Measurements from ENCODE around the gene SLC9A9.
A peak's percentile ranks its signal among the peaks of the same experiment; 100 is the strongest.
"Not testable (repeated sequence)": the region's sequence is repeated elsewhere in the genome, so short reads cannot be mapped to it uniquely, and the experiment has no call there.

Gene SLC9A9

GRCh38 chr3:143301031-143301901 lies 547.0 kb downstream of the SLC9A9 start:
- DNase-seq = no peak

GRCh38 chr3:143298886-143299535 lies 549.3 kb downstream of the SLC9A9 start:
- DNase-seq = no peak

- no peak for DNase-seq
Observed at GRCh38 chr3:143298380-143298779, 549.9 kb downstream of the SLC9A9 start.

GRCh38 chr3:143295201-143296080 lies 552.8 kb downstream of the SLC9A9 start:
- no peak for DNase-seq

- DNase-seq = no peak
Observed at GRCh38 chr3:143294188-143294587, 554.1 kb downstream of the SLC9A9 start.

DNA sequence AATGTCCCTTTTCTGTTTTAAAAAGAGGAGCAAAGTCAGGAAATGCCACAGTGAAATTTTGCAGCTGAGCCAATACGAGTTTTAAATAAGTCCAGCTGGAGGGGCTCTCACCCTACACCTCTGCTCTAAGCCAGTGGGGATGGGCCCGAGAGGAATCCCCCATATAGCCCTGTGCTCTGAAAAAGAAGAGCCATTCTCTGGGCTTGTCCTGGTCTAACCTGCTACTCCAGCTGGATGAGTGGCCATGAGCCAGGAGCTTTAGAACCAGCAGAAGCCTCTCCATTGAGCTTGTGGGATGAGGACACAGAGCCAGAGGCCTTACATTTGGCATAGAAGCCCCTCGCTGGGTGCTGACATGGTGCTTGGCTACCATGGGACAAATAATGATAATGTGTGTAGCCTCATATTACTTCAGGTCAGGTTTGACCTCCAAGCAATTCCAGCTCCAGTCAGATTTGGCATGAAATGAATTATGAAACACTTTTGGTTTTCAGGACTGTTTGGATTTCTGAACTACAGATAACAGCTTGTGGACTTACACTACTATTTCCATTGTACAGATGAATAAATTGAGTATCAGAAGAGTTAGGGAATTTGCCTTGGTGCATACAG lies 556.3 kb downstream of the SLC9A9 start:
- no peak for DNase-seq

DNA sequence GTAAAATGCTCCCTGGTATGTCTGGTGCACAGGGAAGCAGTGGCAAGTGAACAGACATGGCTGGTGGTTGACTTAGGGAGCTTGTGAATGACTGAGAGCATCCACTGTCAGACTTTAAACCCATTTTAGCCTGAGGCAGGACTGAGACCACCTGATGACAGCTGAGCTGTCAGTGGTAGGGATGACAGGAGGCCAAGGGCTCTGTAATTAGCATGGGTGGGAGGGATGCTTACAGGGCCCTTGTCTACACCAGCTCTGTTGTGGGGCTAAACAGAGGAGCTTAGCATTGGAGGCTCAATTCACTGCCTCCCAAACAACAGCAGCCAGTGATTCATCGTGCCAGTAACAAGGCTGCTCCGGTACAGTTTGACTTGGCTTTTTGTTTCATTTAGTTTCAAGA lies 559.3 kb downstream of the SLC9A9 start:
- DNase-seq = no peak

DNA sequence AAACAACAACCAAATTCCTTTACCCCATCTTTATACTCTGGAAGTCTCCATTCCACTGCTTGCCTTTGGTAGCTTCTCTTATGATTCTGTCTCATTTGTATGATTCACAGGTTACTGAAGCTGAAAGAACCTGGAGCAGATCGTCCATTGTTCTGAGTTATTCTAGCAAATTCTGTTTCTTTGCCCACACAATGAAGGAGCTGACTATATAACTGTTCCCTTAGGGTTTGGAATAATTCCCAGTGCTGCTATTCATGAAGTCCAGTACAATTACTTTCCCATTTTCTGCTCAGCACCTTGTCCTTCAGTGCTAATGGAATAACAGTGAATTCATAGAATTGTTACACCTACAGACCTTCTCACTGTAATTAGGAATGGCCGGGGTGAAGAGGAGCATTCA lies 560.9 kb downstream of the SLC9A9 start:
- DNase-seq = no peak

DNA sequence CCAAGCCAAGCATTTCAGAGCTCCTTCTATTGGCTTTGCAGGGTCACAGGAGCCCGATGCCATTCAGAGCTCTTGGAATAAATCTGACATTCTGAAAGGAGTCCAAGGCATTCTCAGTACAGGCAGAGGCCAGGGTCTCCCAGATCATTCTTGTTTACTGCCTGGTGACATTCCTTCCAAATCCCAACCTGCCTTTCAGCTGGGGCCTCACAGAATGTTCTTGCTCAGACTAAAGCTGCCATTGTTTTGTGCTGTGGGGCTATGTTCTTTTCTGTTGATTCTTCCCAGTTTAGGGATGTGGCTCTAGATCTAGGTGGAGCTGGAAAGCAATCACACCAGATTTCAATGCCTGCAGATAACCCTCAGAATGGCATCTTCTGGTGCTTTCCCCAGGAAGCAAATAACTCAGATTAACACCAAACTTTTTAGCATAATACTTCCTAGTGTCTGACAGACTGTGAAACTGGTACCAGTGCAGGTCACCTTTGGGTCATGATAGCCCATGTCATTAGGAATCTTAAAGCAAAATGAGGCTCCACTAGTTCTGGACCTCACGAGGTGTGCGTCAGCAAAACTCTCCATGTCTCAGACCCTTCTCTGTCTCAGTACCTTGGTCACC lies 561.8 kb downstream of the SLC9A9 start:
- no peak for DNase-seq

DNA sequence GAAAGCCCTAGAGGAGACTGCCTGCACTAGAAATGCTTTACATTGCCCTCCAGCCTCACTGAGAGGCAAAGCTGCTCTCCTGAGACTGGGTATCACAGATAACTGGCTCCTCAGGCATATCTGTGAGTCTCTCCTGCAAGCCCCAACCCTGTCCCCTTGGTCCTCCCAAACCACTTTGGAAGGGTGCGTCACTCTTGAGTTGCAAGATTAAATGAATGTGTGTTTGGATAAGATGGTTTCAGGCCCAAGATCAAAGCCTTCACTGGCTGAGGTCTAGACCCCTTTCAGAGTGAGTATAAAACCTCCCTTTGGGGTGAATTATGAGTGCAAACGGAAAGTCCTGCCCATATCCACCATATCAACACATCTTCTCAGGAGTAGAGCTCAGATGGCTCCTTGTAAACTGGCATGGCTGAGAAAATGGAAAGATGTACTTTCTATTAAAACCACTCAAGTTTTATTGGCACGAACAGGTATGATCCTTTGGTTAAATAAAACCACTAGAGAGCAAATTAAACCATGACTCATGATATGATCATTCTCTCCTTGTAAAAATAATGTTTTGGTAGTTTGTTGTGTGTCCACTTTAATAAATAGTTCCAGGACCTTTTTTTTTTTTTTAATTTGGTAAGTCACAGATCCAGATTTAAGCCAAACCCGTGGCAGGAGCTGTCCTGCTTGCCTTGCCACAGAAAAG lies 564.7 kb downstream of the SLC9A9 start:
- DNase-seq = no peak

- DNase-seq = peak; percentile 9
Observed at GRCh38 chr3:143280984-143281383, 567.3 kb downstream of the SLC9A9 start.

- DNase-seq = not testable (repeated sequence)
Observed at GRCh38 chr3:143279567-143279966, 568.7 kb downstream of the SLC9A9 start.

DNA sequence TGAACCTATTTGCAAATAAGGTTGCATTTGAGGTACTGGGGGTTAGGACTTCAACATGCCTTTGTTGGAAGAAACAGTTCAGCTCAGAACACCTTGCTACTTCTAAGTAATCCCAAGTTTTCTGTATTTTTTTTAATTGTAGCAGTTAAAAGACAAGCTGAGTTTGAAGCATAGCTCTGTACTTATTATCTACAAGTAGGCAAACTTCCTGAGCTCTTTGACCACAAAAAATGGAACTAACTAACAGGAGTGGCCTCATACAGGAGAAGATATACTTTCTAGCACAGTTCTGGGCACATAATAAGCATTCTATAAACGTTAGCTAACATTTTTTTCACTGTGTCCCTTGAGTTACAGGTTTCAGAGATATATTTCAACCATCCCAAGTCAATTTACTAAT lies 569.5 kb downstream of the SLC9A9 start:
- DNase-seq = no peak

DNA sequence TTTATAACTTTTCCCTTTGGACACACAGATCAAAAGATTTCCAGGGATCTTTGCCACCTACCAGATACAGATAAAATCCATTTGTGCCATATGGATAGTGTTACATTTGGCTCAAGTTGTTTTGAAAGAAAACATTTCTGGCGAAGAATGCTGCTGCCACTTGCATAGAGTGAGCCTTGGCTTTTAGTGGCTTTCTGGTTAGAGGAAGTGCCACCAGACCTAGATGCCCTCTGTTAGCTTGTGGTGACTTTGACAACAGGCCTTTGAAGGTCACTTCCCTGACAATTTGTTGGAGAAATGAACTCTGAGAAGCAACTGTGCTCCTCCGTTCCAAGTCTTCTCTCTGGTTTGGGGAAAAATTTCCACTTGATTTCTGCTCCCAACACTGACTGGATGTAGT lies 570.7 kb downstream of the SLC9A9 start:
- DNase-seq = no peak

DNA sequence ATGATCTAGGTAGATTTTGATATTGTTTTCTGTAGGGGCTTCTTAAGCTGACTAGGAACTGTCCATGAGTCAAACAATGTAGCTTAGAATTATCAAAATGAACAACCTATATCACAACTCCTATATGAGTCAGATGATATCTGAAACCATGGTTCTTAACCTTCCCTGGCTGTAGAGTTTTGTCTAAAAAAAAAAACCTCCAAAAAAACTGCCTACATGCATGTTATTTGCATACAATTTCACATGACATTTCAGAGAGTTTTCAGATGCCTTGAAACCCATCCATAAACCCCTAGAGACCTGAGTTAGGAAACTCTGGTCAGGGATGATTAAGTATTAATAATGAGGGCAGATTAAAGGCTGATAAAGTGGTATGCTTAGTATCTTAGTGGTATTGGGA lies 571.7 kb downstream of the SLC9A9 start:
- DNase-seq = no peak

DNA sequence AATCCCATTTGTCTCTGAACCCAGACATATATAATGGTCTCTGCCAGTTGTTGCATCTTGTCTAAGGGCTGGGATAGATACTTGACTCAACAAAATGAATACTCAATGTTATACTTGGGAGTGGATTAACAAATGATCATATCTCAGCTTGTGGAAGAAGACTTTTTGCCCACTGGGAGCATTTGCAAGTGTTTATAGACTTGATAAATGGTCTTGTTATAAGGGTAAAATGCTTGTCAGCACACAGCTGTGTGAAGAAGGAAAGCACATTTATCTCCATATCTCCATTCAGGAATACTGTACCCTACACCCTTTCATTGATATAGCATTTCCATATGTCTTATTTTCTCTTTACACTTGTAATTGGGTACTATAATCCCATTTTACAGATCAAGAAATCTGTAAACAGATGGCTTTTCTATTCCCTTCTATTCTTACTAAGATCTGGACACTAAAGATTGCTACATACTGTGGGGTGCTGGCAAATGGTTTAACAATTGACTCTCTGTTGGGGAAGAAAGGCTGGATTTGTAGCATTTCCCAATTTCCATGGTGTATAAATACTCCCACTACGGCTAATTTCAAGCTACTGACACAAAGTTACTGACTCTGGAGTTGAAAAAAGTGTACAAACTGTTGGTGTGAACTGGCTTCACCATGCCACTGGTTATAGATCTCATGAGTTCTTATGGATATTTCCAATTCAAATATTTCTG lies 574.1 kb downstream of the SLC9A9 start:
- no peak for DNase-seq

GRCh38 chr3:143271136-143271535 lies 577.1 kb downstream of the SLC9A9 start:
- no peak for DNase-seq

DNA sequence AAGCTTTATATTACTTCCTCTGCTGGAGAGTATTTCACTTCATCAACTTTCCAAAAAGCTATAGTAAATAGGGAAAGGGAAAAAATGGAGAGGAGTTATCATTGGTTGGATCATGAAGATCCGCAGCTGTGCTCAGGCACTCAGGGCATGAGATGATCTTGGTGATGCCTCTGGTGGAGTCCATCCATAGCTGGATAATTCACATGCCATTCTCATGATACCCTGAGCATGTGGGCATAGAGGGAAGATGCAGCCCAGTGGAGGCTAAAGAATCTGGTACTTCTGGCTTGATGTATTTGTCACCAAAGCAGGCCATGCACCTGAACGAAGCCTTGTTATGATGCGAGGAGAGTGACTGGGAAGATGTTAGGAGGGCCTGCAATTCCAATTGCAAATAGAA lies 578.5 kb downstream of the SLC9A9 start:
- DNase-seq = no peak

DNA sequence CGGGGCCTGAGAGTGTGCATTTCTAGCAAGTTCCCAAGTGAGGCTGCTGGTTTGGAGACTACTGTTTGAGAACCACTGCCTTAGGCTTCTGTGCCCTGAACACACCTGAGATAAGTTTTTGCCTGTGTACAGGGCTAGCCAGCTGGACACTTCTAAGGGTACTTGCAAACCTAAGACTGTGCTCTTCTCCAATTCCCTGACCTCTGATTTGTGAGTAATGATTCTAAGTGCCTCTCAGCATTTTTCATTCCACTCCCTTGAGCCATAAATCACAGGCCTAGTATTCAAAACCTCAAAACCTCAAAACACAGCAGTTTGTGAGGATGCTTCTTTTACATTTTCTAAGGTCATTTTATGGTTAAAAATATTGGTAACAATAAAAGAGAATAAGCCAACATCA lies 580.3 kb downstream of the SLC9A9 start:
- no peak for DNase-seq

DNA sequence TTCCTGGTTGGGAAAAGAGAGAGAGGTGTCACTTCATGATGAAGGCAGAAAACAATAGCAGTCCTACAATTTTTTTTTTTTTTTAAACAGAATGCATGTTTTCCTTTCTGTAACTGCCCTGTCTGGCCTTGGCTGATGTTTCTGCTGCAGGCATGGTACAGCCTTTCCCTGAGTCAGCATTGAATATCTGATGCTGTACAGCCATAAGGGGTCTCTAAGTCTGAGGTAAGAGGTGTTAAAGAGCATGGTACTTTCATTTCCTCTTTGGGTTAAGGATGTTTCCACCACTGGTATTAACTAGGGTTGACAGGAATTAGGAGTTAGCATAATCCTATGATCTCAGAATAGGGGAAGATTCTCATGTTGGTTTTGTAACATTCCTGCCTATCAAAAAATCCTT lies 581.3 kb downstream of the SLC9A9 start:
- no peak for DNase-seq

- DNase-seq = no peak
Observed at GRCh38 chr3:143266511-143266910, 581.8 kb downstream of the SLC9A9 start.
